Panc1 (cell line): ENCODE data around the gene CLTC. TPM values are rescaled to one million over a fixed set of nuclear protein-coding genes. Genes with fewer than 3 reads are reported as not detected.

ENCODE experiments used
- ATAC-seq: fragments of 200-7000 bp; cut with Tn5 transposase; 2 replicates; pipeline ENCODE4 v1.9.1; 2020; ENCODE audit warnings: mild to moderate bottlenecking, moderate library complexity
- BruUV-seq: library from RNA; stranded (reverse); fragments of 400-500 nt; replicated peaks from 2 replicates; lab custom pipeline; 2021; lab: Mats Ljungman, UMichigan
- CTCF ChIA-PET: fragments of 300-600 bp; sonication (Branson Sonifier 250); formaldehyde crosslinking; loops from one replicate; lab custom pipeline; 2022; ENCODE audit warnings: antibody characterized with exemption; lab: Charles Lee
- POLR2A ChIA-PET: fragments of 300-600 bp; sonication (Branson Sonifier 250); formaldehyde crosslinking; loops from one replicate; lab custom pipeline; 2022; ENCODE audit warnings: antibody characterized with exemption; lab: Charles Lee
- DNase-seq: peaks from one replicate; pipeline ENCODE4 v3.0.0-alpha.2; 2010; ENCODE audit warnings: low read depth, low spot score
- H3K27ac ChIP-seq: 2 replicates; pipeline ENCODE4 v1.5.1; 2011; ENCODE audit warnings: mild to moderate bottlenecking, low read length, inconsistent platforms
- H3K27me3 ChIP-seq: fragments of 200-500 bp; sonication (Bioruptor generic); 2 replicates; pipeline ENCODE4 v1.6.0; 2014; ENCODE audit warnings: low read length, inconsistent platforms; ENCODE audit not compliant: control insufficient read depth, insufficient read depth
- H3K36me3 ChIP-seq: fragments of 200-500 bp; sonication (Bioruptor generic); 2 replicates; pipeline ENCODE4 v1.5.1; 2014; ENCODE audit warnings: inconsistent platforms, mild to moderate bottlenecking, low read length, moderate library complexity; ENCODE audit not compliant: control insufficient read depth, insufficient read depth
- H3K4me1 ChIP-seq: 2 replicates; pipeline ENCODE4 v1.5.1; 2011; ENCODE audit warnings: inconsistent platforms, mild to moderate bottlenecking, low read length, moderate library complexity; ENCODE audit not compliant: control insufficient read depth, insufficient read depth
- H3K4me3 ChIP-seq, 2 experiments: 2 replicates each; pipeline ENCODE4 v1.5.1; 2011 to 2012; ENCODE audit warnings: low read depth in 2 of 2, low read length in 2 of 2, mild to moderate bottlenecking in 2 of 2, inconsistent platforms in 1 of 2, moderate library complexity in 1 of 2
- H3K9me3 ChIP-seq: fragments of 200-500 bp; sonication (Bioruptor generic); 2 replicates; pipeline ENCODE4 v1.5.1; 2014; ENCODE audit warnings: low read depth, mild to moderate bottlenecking, inconsistent platforms, low read length, moderate library complexity; ENCODE audit not compliant: control insufficient read depth, insufficient read depth
- CTCF ChIP-seq: fragments of 450-650 bp; IDR thresholded peaks from 2 replicates; pipeline ENCODE4 v1.5.1; 2017; ENCODE audit warnings: mild to moderate bottlenecking
- POLR2AphosphoS5 ChIP-seq: IDR thresholded peaks from 2 replicates; pipeline ENCODE4 v1.6.1; 2012; ENCODE audit warnings: mild to moderate bottlenecking, low read depth, low read length, moderate library complexity
- REST ChIP-seq, 2 experiments: IDR thresholded peaks; 2 replicates each; pipeline ENCODE4 v1.6.1; 2011 to 2012; ENCODE audit warnings: low read depth in 2 of 2, control low read depth in 1 of 2, low read length in 1 of 2, mild to moderate bottlenecking in 1 of 2, moderate library complexity in 1 of 2; ENCODE audit not compliant: insufficient read depth in 1 of 2
- SIN3A ChIP-seq: IDR thresholded peaks from 2 replicates; pipeline ENCODE4 v1.6.1; 2012; ENCODE audit warnings: low read depth, mild to moderate bottlenecking, low read length, moderate library complexity, borderline replicate concordance; ENCODE audit not compliant: insufficient read depth
- TCF7L2 ChIP-seq: IDR thresholded peaks from 2 replicates; pipeline ENCODE4 v1.6.1; 2011; ENCODE audit warnings: mild to moderate bottlenecking, low read depth, low read length, inconsistent platforms
- in situ Hi-C: cut with HindIII; loops from 2 replicates; pipeline ENCODE4 v1.10.0; 2016; ENCODE audit warnings: low sequenced_read_pairs, low pct_unique_long_range_greater_than_20kb
- intact Hi-C: fragments of 100-400 bp; cut with micrococcal nuclease; formaldehyde crosslinking; loops from one replicate; pipeline ENCODE4 v1.10.0; 2022; ENCODE audit not compliant: unreplicated experiment
- total RNA-seq: library from RNA; stranded (reverse); gene quantifications from one replicate; pipeline ENCODE4 v1.2.1, GENCODE V29; 2021; ENCODE audit not compliant: unreplicated experiment

CLTC gene
- total RNA-seq, 1 experiment from 2014 or later = 221 TPM

GRCh38 chr17:59719526-59719925, 99.8 kb downstream of the CLTC start:
- Histone ChIP-seq H3K4me1 (peaks cover 30% of the 10 kb centered on the region), H3K9me3 (no peaks in the 10 kb centered on the region), H3K36me3 (no peaks in the 10 kb centered on the region; the same call in 1 of the 2 replicates), H3K4me3 (no peak overlapping the region), H3K27ac (peak overlapping the region; percentile 34), H3K27me3 (no peaks in the 10 kb centered on the region)
- CTCF ChIA-PET = no interaction called here
- no peak for TF ChIP-seq SIN3A
- TF ChIP-seq CTCF = no peak
- no peak for TF ChIP-seq TCF7L2
- TF ChIP-seq POLR2AphosphoS5 = no peak
- TF ChIP-seq REST (IDR thresholded peaks at IDR 0.05; ENCODE audit: insufficient read depth in 1 of 2, low read depth in 2 of 2, low read length in 1 of 2) = no peak
- no peak for DNase-seq
- in situ Hi-C loops (no loop called here), intact Hi-C loops (no loop called here)
- ATAC-seq = no peak
- POLR2A ChIA-PET = no interaction called here
- BruUV-seq = TSS peak; percentile 12

- Histone ChIP-seq H3K36me3 (no peaks in the 10 kb centered on the region; the same call in 1 of the 2 replicates), H3K4me1 (peaks cover 34% of the 10 kb centered on the region), H3K4me3 (no peak overlapping the region), H3K27me3 (no peaks in the 10 kb centered on the region), H3K9me3 (no peaks in the 10 kb centered on the region), H3K27ac (no peak overlapping the region)
- POLR2A ChIA-PET = no interaction called here
- no TSS peak for BruUV-seq
- intact Hi-C loops (no loop called here), in situ Hi-C loops (no loop called here)
- 0 out of 2 replicates have a peak, but pooled peaks have one; percentile 58 for ATAC-seq
- TF ChIP-seq SIN3A = no peak
- no peak for TF ChIP-seq TCF7L2
- TF ChIP-seq POLR2AphosphoS5 = no peak
- TF ChIP-seq CTCF = no peak
- no peak for TF ChIP-seq REST (IDR thresholded peaks at IDR 0.05; ENCODE audit: insufficient read depth in 1 of 2, low read depth in 2 of 2, low read length in 1 of 2)
- DNase-seq = no peak
- CTCF ChIA-PET = no interaction called here
Observed at GRCh38 chr17:59722623-59723022, 102.9 kb downstream of the CLTC start.
